Measurements from ENCODE around the gene RAB17. TPM values are rescaled to one million over a fixed set of nuclear protein-coding genes. Genes with fewer than 3 reads are reported as not detected.
"Not testable (repeated sequence)": the region's sequence is repeated elsewhere in the genome, so short reads cannot be mapped to it uniquely, and the experiment has no call there.

RAB17 gene
- total RNA-seq, 3 donors from 2014 or later (not counting 1 experiment from before 2014, with no cell fraction given), result not detected

DNA sequence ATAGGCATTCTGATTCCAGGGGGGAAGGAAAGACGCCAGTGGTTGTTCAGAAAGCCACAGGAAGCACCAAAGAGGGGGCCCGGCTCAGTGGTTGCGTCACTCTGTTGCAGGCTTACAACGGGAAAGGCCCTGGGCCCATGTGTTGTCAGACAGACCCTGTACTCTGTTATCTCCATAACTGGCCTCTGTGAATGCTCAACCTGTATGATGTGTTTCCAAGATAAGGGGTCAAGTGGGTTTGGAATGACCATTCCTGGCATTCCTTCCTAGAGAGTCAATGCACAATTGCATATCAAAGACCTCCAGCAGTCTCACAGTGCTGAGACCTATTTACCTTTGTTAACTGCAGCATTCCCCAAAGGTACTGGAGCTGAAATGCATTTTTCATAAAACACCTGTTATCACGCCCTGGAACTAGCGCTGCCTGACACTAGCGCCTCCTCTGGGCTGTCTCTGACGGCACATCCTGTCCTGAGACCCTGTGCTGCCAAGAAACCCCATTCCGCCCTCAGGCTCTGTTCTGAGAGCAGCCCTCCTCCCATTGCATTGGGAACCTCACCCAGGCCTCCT is 23.7 kb upstream of the RAB17 start:
- no peak overlapping the region for H3K27ac Mint-ChIP-seq
- Histone ChIP-seq H3K9me3 (ENCODE audit: control insufficient read depth, insufficient read depth, low read length) (no peaks in the 10 kb centered on the region), H3K27me3 (ENCODE audit: control insufficient read depth, insufficient read depth, low read length) (no peaks in the 10 kb centered on the region), H3K4me3 (ENCODE audit: low read length) (no peak overlapping the region), H3K27ac (ENCODE audit: low read length) (no peak overlapping the region), H3K4me1 (ENCODE audit: control insufficient read depth, insufficient read depth, low read length) (peaks cover 6% of the 10 kb centered on the region), H3K36me3 (ENCODE audit: control insufficient read depth, insufficient read depth, low read length) (no peaks in the 10 kb centered on the region)
- no peak for DNase-seq
- no peak overlapping the region for H3K4me3 Mint-ChIP-seq
- no peak for ATAC-seq
- 61% methylated on average over 9 of the region's 9 CpGs for WGBS (ENCODE audit: insufficient coverage)
- intact Hi-C loops (cut with micrococcal nuclease), result no loop called here
- no peaks in the 10 kb centered on the region for H3K9me3 Mint-ChIP-seq
- TF ChIP-seq, protein P1, sequence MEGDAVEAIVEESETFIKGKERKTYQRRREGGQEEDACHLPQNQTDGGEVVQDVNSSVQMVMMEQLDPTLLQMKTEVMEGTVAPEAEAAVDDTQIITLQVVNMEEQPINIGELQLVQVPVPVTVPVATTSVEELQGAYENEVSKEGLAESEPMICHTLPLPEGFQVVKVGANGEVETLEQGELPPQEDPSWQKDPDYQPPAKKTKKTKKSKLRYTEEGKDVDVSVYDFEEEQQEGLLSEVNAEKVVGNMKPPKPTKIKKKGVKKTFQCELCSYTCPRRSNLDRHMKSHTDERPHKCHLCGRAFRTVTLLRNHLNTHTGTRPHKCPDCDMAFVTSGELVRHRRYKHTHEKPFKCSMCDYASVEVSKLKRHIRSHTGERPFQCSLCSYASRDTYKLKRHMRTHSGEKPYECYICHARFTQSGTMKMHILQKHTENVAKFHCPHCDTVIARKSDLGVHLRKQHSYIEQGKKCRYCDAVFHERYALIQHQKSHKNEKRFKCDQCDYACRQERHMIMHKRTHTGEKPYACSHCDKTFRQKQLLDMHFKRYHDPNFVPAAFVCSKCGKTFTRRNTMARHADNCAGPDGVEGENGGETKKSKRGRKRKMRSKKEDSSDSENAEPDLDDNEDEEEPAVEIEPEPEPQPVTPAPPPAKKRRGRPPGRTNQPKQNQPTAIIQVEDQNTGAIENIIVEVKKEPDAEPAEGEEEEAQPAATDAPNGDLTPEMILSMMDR (IDR thresholded peaks at IDR 0.05), result no peak
- H3K27me3 Mint-ChIP-seq (ENCODE audit: low read depth in 2 of 2), result peaks cover 8% of the 10 kb centered on the region in 2 donors
- H3K4me1 Mint-ChIP-seq, result peaks cover 11 to 12% of the 10 kb centered on the region in 2 donors
- H3K36me3 Mint-ChIP-seq, result no peaks in the 10 kb centered on the region

DNA sequence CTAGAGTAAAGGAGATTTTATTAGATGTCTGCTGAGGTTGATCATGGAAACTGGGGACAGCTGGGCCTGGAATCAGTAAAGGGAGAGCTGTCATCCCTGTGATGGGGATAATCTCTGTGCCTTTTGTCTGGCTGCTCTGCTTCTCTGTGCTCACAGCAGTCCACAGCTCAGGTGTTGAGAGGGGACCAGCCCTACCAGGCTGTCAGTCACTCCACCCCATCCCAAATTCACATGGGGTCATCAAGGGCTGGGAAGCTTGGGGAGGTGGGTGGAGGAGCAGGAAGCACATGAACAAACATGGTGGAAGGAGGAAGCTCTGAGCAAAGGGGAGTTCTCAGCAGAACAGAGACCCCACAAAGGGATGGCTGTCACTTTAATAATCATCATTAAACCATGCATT is 23.1 kb upstream of the RAB17 start:
- H3K4me1 ChIP-seq (ENCODE audit: control insufficient read depth, insufficient read depth, low read length), result peaks cover 6% of the 10 kb centered on the region

GRCh38 chr2:237612527-237613357 is 22.2 kb upstream of the RAB17 start:
- Mint-ChIP-seq H3K27ac (no peak overlapping the region), H3K27me3 (ENCODE audit: low read depth in 2 of 2) (peaks cover 0 to 2% of the 10 kb centered on the region in 2 donors), H3K36me3 (no peaks in the 10 kb centered on the region), H3K9me3 (no peaks in the 10 kb centered on the region), H3K4me3 (no peak overlapping the region), H3K4me1 (peaks cover 11 to 12% of the 10 kb centered on the region in 2 donors)
- H3K27me3 ChIP-seq (ENCODE audit: control insufficient read depth, insufficient read depth, low read length), result no peaks in the 10 kb centered on the region
- DNase-seq (no peak), ATAC-seq (no peak)
- H3K27ac ChIP-seq (ENCODE audit: low read length), result no peak overlapping the region
- H3K4me3 ChIP-seq (ENCODE audit: low read length), result no peak overlapping the region
- no peaks in the 10 kb centered on the region for H3K36me3 ChIP-seq (ENCODE audit: control insufficient read depth, insufficient read depth, low read length)
- intact Hi-C loops (cut with micrococcal nuclease), result no loop called here
- H3K9me3 ChIP-seq (ENCODE audit: control insufficient read depth, insufficient read depth, low read length), result no peaks in the 10 kb centered on the region
- TF ChIP-seq, protein P1 (IDR thresholded peaks at IDR 0.05), result no peak
- 90% methylated on average over 10 of the region's 10 CpGs for WGBS (ENCODE audit: insufficient coverage)
- H3K4me1 ChIP-seq (ENCODE audit: control insufficient read depth, insufficient read depth, low read length), result peaks cover 6% of the 10 kb centered on the region

More for the DNA sequence above, 23.1 kb upstream of the RAB17 start:
- Histone ChIP-seq H3K27me3 (ENCODE audit: control insufficient read depth, insufficient read depth, low read length) (no peaks in the 10 kb centered on the region), H3K9me3 (ENCODE audit: control insufficient read depth, insufficient read depth, low read length) (no peaks in the 10 kb centered on the region), H3K27ac (ENCODE audit: low read length) (no peak overlapping the region), H3K4me3 (ENCODE audit: low read length) (no peak overlapping the region), H3K36me3 (ENCODE audit: control insufficient read depth, insufficient read depth, low read length) (no peaks in the 10 kb centered on the region)
- H3K27ac Mint-ChIP-seq, result no peak overlapping the region
- TF ChIP-seq, protein P1 (IDR thresholded peaks at IDR 0.05), result no peak
- H3K27me3 Mint-ChIP-seq (ENCODE audit: low read depth in 2 of 2), result peaks cover 6% of the 10 kb centered on the region in 2 donors
- H3K4me1 Mint-ChIP-seq, result peaks cover 11 to 12% of the 10 kb centered on the region in 2 donors
- DNase-seq (no peak), ATAC-seq (no peak)
- H3K4me3 Mint-ChIP-seq, result no peak overlapping the region
- H3K36me3 Mint-ChIP-seq, result no peaks in the 10 kb centered on the region
- intact Hi-C loops (cut with micrococcal nuclease), result no loop called here
- no peaks in the 10 kb centered on the region for H3K9me3 Mint-ChIP-seq

DNA sequence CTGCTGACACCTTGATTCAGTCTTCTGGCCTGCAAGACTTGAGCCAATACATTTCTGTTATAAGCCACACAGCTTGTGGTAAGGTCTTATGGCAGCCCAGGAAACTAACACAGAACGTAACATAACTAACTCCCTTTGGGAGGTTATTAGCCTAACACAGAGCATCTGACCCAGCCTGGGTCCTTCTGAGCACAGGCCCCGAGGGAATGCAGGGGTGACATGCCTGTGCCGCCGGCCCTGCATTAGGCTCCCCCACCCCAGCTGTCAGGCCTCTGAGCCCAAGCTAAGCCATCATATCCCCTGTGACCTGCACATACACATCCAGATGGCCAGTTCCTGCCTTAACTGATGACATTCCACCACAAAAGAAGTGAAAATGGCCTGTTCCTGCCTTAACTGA is 16.0 kb upstream of the RAB17 start:
- peaks cover 18% of the 10 kb centered on the region for H3K4me1 ChIP-seq (ENCODE audit: control insufficient read depth, insufficient read depth, low read length)
- H3K27ac Mint-ChIP-seq; H3K36me3 Mint-ChIP-seq; intact Hi-C loops (cut with micrococcal nuclease); H3K27me3 Mint-ChIP-seq (ENCODE audit: low read depth in 2 of 2); H3K27ac ChIP-seq (ENCODE audit: low read length); H3K9me3 ChIP-seq (ENCODE audit: control insufficient read depth, insufficient read depth, low read length); H3K4me3 Mint-ChIP-seq; H3K9me3 Mint-ChIP-seq; DNase-seq; H3K4me3 ChIP-seq (ENCODE audit: low read length); H3K27me3 ChIP-seq (ENCODE audit: control insufficient read depth, insufficient read depth, low read length); ATAC-seq; H3K36me3 ChIP-seq (ENCODE audit: control insufficient read depth, insufficient read depth, low read length): not testable (repeated sequence)
- peaks cover 16 to 18% of the 10 kb centered on the region in 2 donors for H3K4me1 Mint-ChIP-seq
- WGBS (ENCODE audit: insufficient coverage), result 82% methylated on average over 4 of the region's 4 CpGs

All from natural killer cell (primary cell).